HepG2 (cell line): Measurements from ENCODE around the gene SLC2A5. TPM values are rescaled to one million over a fixed set of nuclear protein-coding genes. Genes with fewer than 3 reads are reported as not detected.

ENCODE experiments used
- AGO2 ChIP-seq: fragments of 200-400 bp; formaldehyde crosslinking; optimal IDR thresholded peaks from 2 replicates; pipeline ENCODE3; 2017; ENCODE audit warnings: mild to moderate bottlenecking, low read depth, low read length, moderate library complexity
- ARNT2 ChIP-seq: sonication (generic); formaldehyde crosslinking; IDR thresholded peaks from 2 replicates; pipeline ENCODE4 v1.8.0; 2022; ENCODE audit warnings: mild to moderate bottlenecking, low read depth, missing genetic modification reagents, moderate library complexity
- DDIT3 ChIP-seq: sonication (generic); formaldehyde crosslinking; IDR thresholded peaks from 2 replicates; pipeline ENCODE4 v1.4.0; 2020; ENCODE audit warnings: mild to moderate bottlenecking, missing genetic modification reagents
- EP300 ChIP-seq, 3 experiments: sonication (generic) in 1 of 3; formaldehyde crosslinking in 1 of 3; IDR thresholded peaks; 2 replicates each; pipeline versions ENCODE4 v1.5.1 to v1.6.1; 2011 to 2020; ENCODE audit warnings: low read depth in 2 of 3, low read length in 2 of 3, borderline replicate concordance in 1 of 3, improper control_type of control experiment in 1 of 3, mild to moderate bottlenecking in 1 of 3, missing genetic modification reagents in 1 of 3, moderate library complexity in 1 of 3
- HDAC2 ChIP-seq: sonication (generic); formaldehyde crosslinking; IDR thresholded peaks from 2 replicates; pipeline ENCODE4 v1.4.0; 2020; ENCODE audit warnings: missing genetic modification reagents
- HOXA5 ChIP-seq: sonication (generic); formaldehyde crosslinking; IDR thresholded peaks from 2 replicates; pipeline ENCODE4 v1.4.0; 2020; ENCODE audit warnings: missing genetic modification reagents
- NFYC ChIP-seq: IDR thresholded peaks from 2 replicates; pipeline ENCODE4 v1.6.1; 2016; ENCODE audit warnings: missing genetic modification reagents, missing compliant biosample characterization
- SNRNP70 ChIP-seq: fragments of 200-400 bp; formaldehyde crosslinking; IDR thresholded peaks from 2 replicates; pipeline ENCODE4 v1.6.1; 2017; ENCODE audit warnings: mild to moderate bottlenecking, low read depth, low read length, moderate library complexity
- SP5 ChIP-seq: IDR thresholded peaks from 2 replicates; pipeline ENCODE4 v1.6.1; 2016; ENCODE audit warnings: low read depth, borderline replicate concordance
- TEAD3 ChIP-seq: optimal IDR thresholded peaks from 2 replicates; pipeline ENCODE3; 2016; ENCODE audit warnings: borderline replicate concordance
- ZBTB7A ChIP-seq: sonication (generic); formaldehyde crosslinking; IDR thresholded peaks from 2 replicates; pipeline ENCODE4 v1.8.0; 2022; ENCODE audit warnings: mild to moderate bottlenecking, missing genetic modification reagents
- ZBTB7B ChIP-seq: sonication (generic); formaldehyde crosslinking; IDR thresholded peaks from 2 replicates; pipeline ENCODE4 v1.4.0; 2020; ENCODE audit warnings: missing genetic modification reagents
- ZKSCAN1 ChIP-seq: fragments of 150-350 bp; IDR thresholded peaks from 2 replicates; pipeline ENCODE4 v1.6.1; 2014; ENCODE audit warnings: low read length
- ZNF124 ChIP-seq: sonication (generic); formaldehyde crosslinking; IDR thresholded peaks from 2 replicates; pipeline ENCODE4 v1.4.0; 2020; ENCODE audit warnings: missing genetic modification reagents
- ZNF205 ChIP-seq: IDR thresholded peaks from 2 replicates; pipeline ENCODE4 v1.6.1; 2018; ENCODE audit warnings: missing biosample characterization, missing genetic modification reagents
- ZNF207 ChIP-seq: fragments of 450-650 bp; IDR thresholded peaks from 2 replicates; pipeline ENCODE4 v1.6.1; 2016; ENCODE audit warnings: antibody characterized with exemption, borderline replicate concordance
- ZNF367 ChIP-seq: sonication (generic); formaldehyde crosslinking; IDR thresholded peaks from 2 replicates; pipeline ENCODE4 v1.4.0; 2020; ENCODE audit warnings: missing genetic modification reagents, borderline replicate concordance
- ZNF383 ChIP-seq: sonication (generic); formaldehyde crosslinking; IDR thresholded peaks from 2 replicates; pipeline ENCODE4 v1.4.0; 2020; ENCODE audit warnings: missing genetic modification reagents, mild to moderate bottlenecking, borderline replicate concordance
- ZNF414 ChIP-seq: sonication (generic); formaldehyde crosslinking; IDR thresholded peaks from 2 replicates; pipeline ENCODE4 v1.5.0; 2020; ENCODE audit warnings: missing genetic modification reagents
- ZNF460 ChIP-seq: sonication (generic); formaldehyde crosslinking; IDR thresholded peaks from 2 replicates; pipeline ENCODE4 v1.5.1; 2020; ENCODE audit warnings: missing genetic modification reagents, mild to moderate bottlenecking, borderline replicate concordance
- ZNF614 ChIP-seq: IDR thresholded peaks from 2 replicates; pipeline ENCODE4 v1.6.1; 2018; ENCODE audit warnings: missing biosample characterization, missing genetic modification reagents, inconsistent platforms, borderline replicate concordance
- polyA plus RNA-seq, 8 experiments: library from polyadenylated mRNA; depleted of rRNA in 3 of 8; stranded (reverse) in 7 of 8; unstranded in 1 of 8; fragments of >200 nt; fragmentation: Illumina TruSeq in 4 of 8; extraction: Trizol in 4 of 8; gene quantifications; 2 replicates each; pipeline versions ENCODE4 v1.2.1 to v1.2.3, GENCODE V29; 2011 to 2016; ENCODE audit warnings: low read depth in 4 of 8, missing spikeins in 1 of 8, mixed read lengths in 1 of 8; ENCODE audit not compliant: insufficient read depth in 1 of 8
- total RNA-seq, 5 experiments: library from RNA; depleted of rRNA; stranded (reverse); fragments of >200 nt; fragmentation: Illumina TruSeq; extraction: Trizol; gene quantifications; 2 replicates each; pipeline ENCODE4 v1.2.3, GENCODE V29; 2016; ENCODE audit warnings: low read depth in 1 of 5
- TF ChIP-seq, protein P1 (sequence below): IDR thresholded peaks from 2 replicates; pipeline ENCODE4 v1.6.1; 2016; ENCODE audit warnings: missing genetic modification reagents, missing compliant biosample characterization
- TF ChIP-seq, protein P2 (sequence below): IDR thresholded peaks from 2 replicates; pipeline ENCODE4 v1.4.0; 2020; ENCODE audit warnings: mild to moderate bottlenecking, missing genetic modification reagents
- TF ChIP-seq, protein P3 (sequence below): IDR thresholded peaks from 2 replicates; pipeline ENCODE4 v1.6.1; 2016; ENCODE audit warnings: control low read depth

Gene SLC2A5
- total and polyA plus RNA-seq, 2 of the 13 experiments (the other 11 are each of a cell fraction or from before 2014, with no cell fraction given) = 0.04 to 0.54 TPM

DNA sequence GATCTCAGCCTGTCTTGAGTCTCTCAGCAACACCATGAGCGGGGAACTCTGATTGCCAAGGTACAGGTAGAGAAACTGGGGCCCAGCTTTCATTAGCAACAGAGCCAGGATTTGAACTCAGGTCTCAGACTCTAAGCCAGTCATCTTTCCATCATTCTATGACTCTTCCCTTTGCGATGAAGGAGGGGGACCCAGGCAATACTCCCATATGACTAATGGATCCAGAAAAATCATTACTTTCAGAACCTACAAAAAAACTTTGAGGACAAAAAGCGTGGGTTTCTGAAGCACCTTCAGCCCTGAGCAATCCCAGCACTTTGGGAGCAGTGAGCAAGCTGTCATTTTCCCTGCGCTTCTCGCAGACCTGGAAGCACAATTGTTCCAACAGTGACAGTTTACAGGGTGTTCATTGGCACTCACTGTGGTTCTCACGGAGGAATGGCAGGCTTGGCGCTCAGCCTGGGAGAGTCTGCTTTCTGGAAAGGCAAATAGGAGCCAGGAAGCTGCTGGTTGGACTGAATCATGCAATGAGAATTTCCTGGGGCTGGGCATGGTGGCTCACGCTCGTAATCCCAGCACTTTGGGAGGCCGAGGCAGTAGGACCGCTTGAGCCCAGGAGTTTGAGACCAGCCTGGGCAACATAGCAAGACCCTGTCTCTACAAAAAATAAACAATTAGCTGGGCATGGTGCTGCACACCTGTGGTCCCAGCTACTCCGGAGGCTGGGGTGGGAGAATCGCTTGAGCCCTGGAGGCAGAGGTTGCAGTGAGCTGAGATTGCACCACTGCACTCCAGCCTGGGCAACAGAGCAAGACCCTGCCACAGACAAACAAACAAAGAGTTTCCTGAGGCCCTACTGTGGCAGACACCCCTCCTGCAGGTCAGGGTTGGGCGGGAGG, 83.3 kb downstream of the SLC2A5 start (continued):
- no peak for TF ChIP-seq ZKSCAN1
- no peak for TF ChIP-seq SNRNP70
- TF ChIP-seq ZBTB7A (CRISPR knock-in tag) = no peak
- no peak for TF ChIP-seq ARNT2
- TF ChIP-seq TEAD3 (CRISPR knock-in tag) = peak; percentile 21
- no peak for TF ChIP-seq ZNF414 (CRISPR knock-in tag)
- no peak for TF ChIP-seq SP5 (CRISPR knock-in tag)
- TF ChIP-seq ZBTB7B (CRISPR knock-in tag) = no peak
- no peak for TF ChIP-seq ZNF205
- TF ChIP-seq, protein P1, sequence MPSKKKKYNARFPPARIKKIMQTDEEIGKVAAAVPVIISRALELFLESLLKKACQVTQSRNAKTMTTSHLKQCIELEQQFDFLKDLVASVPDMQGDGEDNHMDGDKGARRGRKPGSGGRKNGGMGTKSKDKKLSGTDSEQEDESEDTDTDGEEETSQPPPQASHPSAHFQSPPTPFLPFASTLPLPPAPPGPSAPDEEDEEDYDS (CRISPR knock-in tag) = no peak
- TF ChIP-seq ZNF383 (CRISPR knock-in tag) = no peak
- TF ChIP-seq, protein P2, sequence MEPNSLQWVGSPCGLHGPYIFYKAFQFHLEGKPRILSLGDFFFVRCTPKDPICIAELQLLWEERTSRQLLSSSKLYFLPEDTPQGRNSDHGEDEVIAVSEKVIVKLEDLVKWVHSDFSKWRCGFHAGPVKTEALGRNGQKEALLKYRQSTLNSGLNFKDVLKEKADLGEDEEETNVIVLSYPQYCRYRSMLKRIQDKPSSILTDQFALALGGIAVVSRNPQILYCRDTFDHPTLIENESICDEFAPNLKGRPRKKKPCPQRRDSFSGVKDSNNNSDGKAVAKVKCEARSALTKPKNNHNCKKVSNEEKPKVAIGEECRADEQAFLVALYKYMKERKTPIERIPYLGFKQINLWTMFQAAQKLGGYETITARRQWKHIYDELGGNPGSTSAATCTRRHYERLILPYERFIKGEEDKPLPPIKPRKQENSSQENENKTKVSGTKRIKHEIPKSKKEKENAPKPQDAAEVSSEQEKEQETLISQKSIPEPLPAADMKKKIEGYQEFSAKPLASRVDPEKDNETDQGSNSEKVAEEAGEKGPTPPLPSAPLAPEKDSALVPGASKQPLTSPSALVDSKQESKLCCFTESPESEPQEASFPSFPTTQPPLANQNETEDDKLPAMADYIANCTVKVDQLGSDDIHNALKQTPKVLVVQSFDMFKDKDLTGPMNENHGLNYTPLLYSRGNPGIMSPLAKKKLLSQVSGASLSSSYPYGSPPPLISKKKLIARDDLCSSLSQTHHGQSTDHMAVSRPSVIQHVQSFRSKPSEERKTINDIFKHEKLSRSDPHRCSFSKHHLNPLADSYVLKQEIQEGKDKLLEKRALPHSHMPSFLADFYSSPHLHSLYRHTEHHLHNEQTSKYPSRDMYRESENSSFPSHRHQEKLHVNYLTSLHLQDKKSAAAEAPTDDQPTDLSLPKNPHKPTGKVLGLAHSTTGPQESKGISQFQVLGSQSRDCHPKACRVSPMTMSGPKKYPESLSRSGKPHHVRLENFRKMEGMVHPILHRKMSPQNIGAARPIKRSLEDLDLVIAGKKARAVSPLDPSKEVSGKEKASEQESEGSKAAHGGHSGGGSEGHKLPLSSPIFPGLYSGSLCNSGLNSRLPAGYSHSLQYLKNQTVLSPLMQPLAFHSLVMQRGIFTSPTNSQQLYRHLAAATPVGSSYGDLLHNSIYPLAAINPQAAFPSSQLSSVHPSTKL (CRISPR knock-in tag) = peak; percentile 18; the same call in 1 of the 2 replicates
- TF ChIP-seq ZNF367 (CRISPR knock-in tag) = no peak
- TF ChIP-seq DDIT3 = no peak
- no peak for TF ChIP-seq NFYC (CRISPR knock-in tag)
- TF ChIP-seq HOXA5 (CRISPR knock-in tag) = no peak
- TF ChIP-seq ZNF614 (CRISPR knock-in tag) = no peak
- peak; percentile 14; the same call in 1 of the 2 replicates for TF ChIP-seq ZNF460 (CRISPR knock-in tag)
- no peak for TF ChIP-seq HDAC2 (CRISPR knock-in tag)
- no peak for TF ChIP-seq EP300 (IDR thresholded peaks at IDR 0.05; ENCODE audit: low read depth in 2 of 2, low read length in 2 of 2)
- no peak for TF ChIP-seq EP300 (CRISPR knock-in tag; IDR thresholded peaks at IDR 0.05; ENCODE audit: borderline replicate concordance)
- no peak for TF ChIP-seq ZNF207
- TF ChIP-seq ZNF124 = no peak
- TF ChIP-seq AGO2 = no peak
- TF ChIP-seq, protein P3, sequence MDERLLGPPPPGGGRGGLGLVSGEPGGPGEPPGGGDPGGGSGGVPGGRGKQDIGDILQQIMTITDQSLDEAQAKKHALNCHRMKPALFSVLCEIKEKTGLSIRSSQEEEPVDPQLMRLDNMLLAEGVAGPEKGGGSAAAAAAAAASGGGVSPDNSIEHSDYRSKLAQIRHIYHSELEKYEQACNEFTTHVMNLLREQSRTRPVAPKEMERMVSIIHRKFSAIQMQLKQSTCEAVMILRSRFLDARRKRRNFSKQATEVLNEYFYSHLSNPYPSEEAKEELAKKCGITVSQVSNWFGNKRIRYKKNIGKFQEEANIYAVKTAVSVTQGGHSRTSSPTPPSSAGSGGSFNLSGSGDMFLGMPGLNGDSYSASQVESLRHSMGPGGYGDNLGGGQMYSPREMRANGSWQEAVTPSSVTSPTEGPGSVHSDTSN (CRISPR knock-in tag) = no peak
